GM23338 (cell line): ENCODE measurements around the gene PKIB. TPM values are rescaled to one million over a fixed set of nuclear protein-coding genes. Genes with fewer than 3 reads are reported as not detected.

Experiments
- ATAC-seq: fragments of 200-7000 bp; cut with Tn5 transposase; 3 replicates; pipeline ENCODE4 v1.9.1; 2020
- DNase-seq: peaks from one replicate; pipeline ENCODE4 v3.0.0-alpha.2; 2015; ENCODE audit warnings: low spot score
- H2AFZ ChIP-seq: fragments of 200-600 bp; sonication (generic); 2 replicates; pipeline ENCODE4 v1.8.0; 2016; ENCODE audit warnings: antibody characterized with exemption, mild to moderate bottlenecking, moderate library complexity
- H3F3A ChIP-seq: fragments of 200-600 bp; sonication (generic); replicated peaks from 2 replicates; pipeline ENCODE4 v1.8.0; 2017; ENCODE audit warnings: antibody characterized with exemption, mixed run types, low read depth
- H3K27ac ChIP-seq: fragments of 200-600 bp; sonication (generic); 2 replicates; pipeline ENCODE4 v1.6.1; 2016; ENCODE audit warnings: low read depth
- H3K27me3 ChIP-seq: fragments of 200-600 bp; sonication (generic); 2 replicates; pipeline ENCODE4 v1.8.0; 2016; ENCODE audit warnings: mild to moderate bottlenecking, mixed run types, moderate library complexity; ENCODE audit not compliant: insufficient read depth
- H3K36me3 ChIP-seq: fragments of 200-600 bp; sonication (generic); 2 replicates; pipeline ENCODE4 v1.8.0; 2016; ENCODE audit warnings: mild to moderate bottlenecking; ENCODE audit not compliant: insufficient read depth
- H3K4me1 ChIP-seq: fragments of 200-600 bp; sonication (generic); 2 replicates; pipeline ENCODE4 v1.8.0; 2016; ENCODE audit warnings: mild to moderate bottlenecking, moderate library complexity; ENCODE audit not compliant: insufficient read depth
- H3K4me2 ChIP-seq: fragments of 200-600 bp; sonication (generic); 2 replicates; pipeline ENCODE4 v1.7.1; 2017; ENCODE audit warnings: mixed run types
- H3K4me3 ChIP-seq: fragments of 200-600 bp; sonication (generic); 2 replicates; pipeline ENCODE4 v1.6.1; 2016; ENCODE audit warnings: mixed run types
- H3K79me2 ChIP-seq: fragments of 200-600 bp; sonication (generic); replicated peaks from 2 replicates; pipeline ENCODE4 v1.8.0; 2017; ENCODE audit warnings: mild to moderate bottlenecking; ENCODE audit not compliant: insufficient read depth
- H3K9me2 ChIP-seq: fragments of 200-600 bp; sonication (generic); 2 replicates; pipeline ENCODE4 v1.8.0; 2017; ENCODE audit not compliant: insufficient read depth
- H4K20me1 ChIP-seq: fragments of 200-600 bp; sonication (generic); replicated peaks from 2 replicates; pipeline ENCODE4 v1.8.0; 2017; ENCODE audit warnings: mild to moderate bottlenecking; ENCODE audit not compliant: insufficient read depth
- H3K27ac Mint-ChIP-seq: 2 replicates; pipeline ENCODE4 v1.8.0; 2020; ENCODE audit warnings: inconsistent platforms, mild to moderate bottlenecking, moderate library complexity, mixed read lengths
- H3K27me3 Mint-ChIP-seq: 3 replicates; pipeline ENCODE4 v1.8.0; 2022; ENCODE audit warnings: low read depth, mild to moderate bottlenecking, moderate library complexity, mixed read lengths, inconsistent platforms; ENCODE audit not compliant: insufficient read depth, poor library complexity
- H3K36me3 Mint-ChIP-seq: 3 replicates; pipeline ENCODE4 v1.8.0; 2021; ENCODE audit warnings: low read depth, mild to moderate bottlenecking, inconsistent platforms, moderate library complexity, mixed read lengths
- H3K4me1 Mint-ChIP-seq: 3 replicates; pipeline ENCODE4 v1.8.0; 2020; ENCODE audit warnings: mild to moderate bottlenecking, inconsistent platforms, mixed read lengths
- H3K4me3 Mint-ChIP-seq: 3 replicates; pipeline ENCODE4 v1.8.0; 2021; ENCODE audit warnings: moderate library complexity, mild to moderate bottlenecking, inconsistent platforms, mixed read lengths
- H3K9me3 Mint-ChIP-seq: 3 replicates; pipeline ENCODE4 v1.8.0; 2020; ENCODE audit warnings: moderate library complexity, mild to moderate bottlenecking, inconsistent platforms, mixed read lengths
- CREB1 ChIP-seq: fragments of 250-450 bp; sonication (Bioruptor Pico); IDR thresholded peaks from 2 replicates; pipeline ENCODE4 v1.5.0; 2020; ENCODE audit warnings: low read depth, mild to moderate bottlenecking, moderate library complexity
- EZH2 ChIP-seq: fragments of 200-600 bp; sonication (generic); IDR thresholded peaks from one replicate; pipeline ENCODE4 v1.8.0; 2017; ENCODE audit warnings: antibody characterized with exemption, mild to moderate bottlenecking, low read depth; ENCODE audit not compliant: unreplicated experiment
- EZH2phosphoT487 ChIP-seq: fragments of 200-600 bp; sonication (generic); IDR thresholded peaks from one replicate; pipeline ENCODE4 v1.8.1; 2018; ENCODE audit warnings: antibody characterized with exemption; ENCODE audit not compliant: unreplicated experiment
- JUNB ChIP-seq: IDR thresholded peaks from one replicate; pipeline ENCODE4 v1.6.1; 2016; ENCODE audit warnings: antibody characterized with exemption; ENCODE audit not compliant: unreplicated experiment
- NANOG ChIP-seq: IDR thresholded peaks from 2 replicates; pipeline ENCODE4 v1.6.1; 2016; ENCODE audit warnings: antibody characterized with exemption, borderline replicate concordance
- POLR2AphosphoS5 ChIP-seq: IDR thresholded peaks from 2 replicates; pipeline ENCODE4 v1.6.1; 2016; ENCODE audit warnings: antibody characterized with exemption, low read depth
- STAT1 ChIP-seq: IDR thresholded peaks from one replicate; pipeline ENCODE4 v1.6.1; 2016; ENCODE audit warnings: antibody characterized with exemption; ENCODE audit not compliant: unreplicated experiment
- ZNF114 ChIP-seq: fragments of 250-450 bp; sonication (Bioruptor Pico); IDR thresholded peaks from 2 replicates; pipeline ENCODE4 v1.5.0; 2020; ENCODE audit warnings: mild to moderate bottlenecking, moderate library complexity
- ZNF331 ChIP-seq: fragments of 250-450 bp; sonication (Bioruptor Pico); IDR thresholded peaks from 2 replicates; pipeline ENCODE4 v1.5.0; 2020; ENCODE audit warnings: low read depth, mild to moderate bottlenecking, moderate library complexity
- polyA plus RNA-seq: library from polyadenylated mRNA; unstranded; fragments of >200 nt; fragmentation: Nextera tagmentation; extraction: Ambion mirVana; gene quantifications from 2 replicates; pipeline ENCODE4 v1.2.1, GENCODE V29; 2016
- total RNA-seq: library from RNA; depleted of rRNA; stranded (reverse); fragments of >200 nt; shearing (Covaris generic); gene quantifications from 2 replicates; pipeline ENCODE4 v1.2.3, GENCODE V29; 2014
- TF ChIP-seq, protein P1 (sequence below), 2 experiments: fragments of 200-600 bp in 1 of 2; sonication (generic) in 1 of 2; conservative IDR thresholded peaks; 2 replicates each; pipeline versions ENCODE4 v1.5.1 to v1.6.1; 2016 to 2017; ENCODE audit warnings: antibody characterized with exemption in 2 of 2, low read depth in 2 of 2, mild to moderate bottlenecking in 2 of 2, moderate library complexity in 1 of 2
- TF ChIP-seq, protein P2 (sequence below): fragments of 250-450 bp; sonication (Bioruptor Pico); IDR thresholded peaks from 2 replicates; pipeline ENCODE4 v1.5.0; 2020; ENCODE audit warnings: mild to moderate bottlenecking, moderate library complexity
- TF ChIP-seq, protein P3 (sequence below): IDR thresholded peaks from 2 replicates; pipeline ENCODE4 v1.6.1; 2016; ENCODE audit warnings: antibody characterized with exemption
- TF ChIP-seq, protein P4 (sequence below): IDR thresholded peaks from one replicate; pipeline ENCODE4 v1.6.1; 2018; ENCODE audit warnings: antibody characterized with exemption; ENCODE audit not compliant: unreplicated experiment

The PKIB gene
- total and polyA plus RNA-seq, 2 experiments from 2014 or later, result 125 to 170 TPM

DNA sequence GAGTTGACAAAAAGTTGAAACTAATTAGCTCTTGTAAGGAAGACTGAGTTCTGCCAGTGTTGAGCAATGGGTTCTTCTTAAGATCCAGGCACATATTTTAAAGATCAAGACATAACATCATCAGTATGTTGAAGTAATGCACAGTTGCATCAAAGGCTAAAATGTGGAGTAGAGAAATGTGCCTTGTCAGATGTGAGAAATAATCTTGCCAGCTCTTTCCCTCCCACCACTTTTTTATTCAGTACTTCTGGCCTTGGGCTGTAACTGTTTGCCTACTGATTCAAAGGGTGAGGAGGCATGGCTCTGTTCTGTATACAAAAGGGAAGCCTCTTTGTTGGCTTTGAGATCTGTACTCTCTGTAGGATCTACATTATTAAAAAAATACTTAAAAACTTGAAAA is 13.1 kb downstream of the PKIB start:
- Histone ChIP-seq H3K9me2 (no peaks in the 10 kb centered on the region), H3K27ac (no peak overlapping the region), H3K36me3 (no peaks in the 10 kb centered on the region), H2AFZ (no peak overlapping the region), H4K20me1 (peaks cover 10% of the 10 kb centered on the region; the same call in 1 of the 2 replicates), H3F3A (no peaks in the 10 kb centered on the region), H3K4me3 (no peak overlapping the region), H3K79me2 (no peaks in the 10 kb centered on the region; the same call in 1 of the 2 replicates), H3K4me2 (no peak overlapping the region), H3K4me1 (no peaks in the 10 kb centered on the region), H3K27me3 (no peaks in the 10 kb centered on the region)
- no peak overlapping the region for H3K4me3 Mint-ChIP-seq
- no peaks in the 10 kb centered on the region for H3K9me3 Mint-ChIP-seq
- no peak overlapping the region for H3K27ac Mint-ChIP-seq
- no peaks in the 10 kb centered on the region; the same call in 2 of the 3 replicates for H3K36me3 Mint-ChIP-seq
- no peak for DNase-seq
- no peaks in the 10 kb centered on the region for H3K27me3 Mint-ChIP-seq
- TF ChIP-seq, protein P1, sequence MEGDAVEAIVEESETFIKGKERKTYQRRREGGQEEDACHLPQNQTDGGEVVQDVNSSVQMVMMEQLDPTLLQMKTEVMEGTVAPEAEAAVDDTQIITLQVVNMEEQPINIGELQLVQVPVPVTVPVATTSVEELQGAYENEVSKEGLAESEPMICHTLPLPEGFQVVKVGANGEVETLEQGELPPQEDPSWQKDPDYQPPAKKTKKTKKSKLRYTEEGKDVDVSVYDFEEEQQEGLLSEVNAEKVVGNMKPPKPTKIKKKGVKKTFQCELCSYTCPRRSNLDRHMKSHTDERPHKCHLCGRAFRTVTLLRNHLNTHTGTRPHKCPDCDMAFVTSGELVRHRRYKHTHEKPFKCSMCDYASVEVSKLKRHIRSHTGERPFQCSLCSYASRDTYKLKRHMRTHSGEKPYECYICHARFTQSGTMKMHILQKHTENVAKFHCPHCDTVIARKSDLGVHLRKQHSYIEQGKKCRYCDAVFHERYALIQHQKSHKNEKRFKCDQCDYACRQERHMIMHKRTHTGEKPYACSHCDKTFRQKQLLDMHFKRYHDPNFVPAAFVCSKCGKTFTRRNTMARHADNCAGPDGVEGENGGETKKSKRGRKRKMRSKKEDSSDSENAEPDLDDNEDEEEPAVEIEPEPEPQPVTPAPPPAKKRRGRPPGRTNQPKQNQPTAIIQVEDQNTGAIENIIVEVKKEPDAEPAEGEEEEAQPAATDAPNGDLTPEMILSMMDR (conservative IDR thresholded peaks at IDR 0.05; ENCODE audit: low read depth in 2 of 2), result no peak
- TF ChIP-seq ZNF114 (CRISPR knock-in tag) (no peak), JUNB (no peak), POLR2AphosphoS5 (no peak), STAT1 (no peak), EZH2 (no peak), ZNF331 (CRISPR knock-in tag) (no peak), NANOG (no peak), EZH2phosphoT487 (no peak), CREB1 (no peak)
- TF ChIP-seq, protein P2, sequence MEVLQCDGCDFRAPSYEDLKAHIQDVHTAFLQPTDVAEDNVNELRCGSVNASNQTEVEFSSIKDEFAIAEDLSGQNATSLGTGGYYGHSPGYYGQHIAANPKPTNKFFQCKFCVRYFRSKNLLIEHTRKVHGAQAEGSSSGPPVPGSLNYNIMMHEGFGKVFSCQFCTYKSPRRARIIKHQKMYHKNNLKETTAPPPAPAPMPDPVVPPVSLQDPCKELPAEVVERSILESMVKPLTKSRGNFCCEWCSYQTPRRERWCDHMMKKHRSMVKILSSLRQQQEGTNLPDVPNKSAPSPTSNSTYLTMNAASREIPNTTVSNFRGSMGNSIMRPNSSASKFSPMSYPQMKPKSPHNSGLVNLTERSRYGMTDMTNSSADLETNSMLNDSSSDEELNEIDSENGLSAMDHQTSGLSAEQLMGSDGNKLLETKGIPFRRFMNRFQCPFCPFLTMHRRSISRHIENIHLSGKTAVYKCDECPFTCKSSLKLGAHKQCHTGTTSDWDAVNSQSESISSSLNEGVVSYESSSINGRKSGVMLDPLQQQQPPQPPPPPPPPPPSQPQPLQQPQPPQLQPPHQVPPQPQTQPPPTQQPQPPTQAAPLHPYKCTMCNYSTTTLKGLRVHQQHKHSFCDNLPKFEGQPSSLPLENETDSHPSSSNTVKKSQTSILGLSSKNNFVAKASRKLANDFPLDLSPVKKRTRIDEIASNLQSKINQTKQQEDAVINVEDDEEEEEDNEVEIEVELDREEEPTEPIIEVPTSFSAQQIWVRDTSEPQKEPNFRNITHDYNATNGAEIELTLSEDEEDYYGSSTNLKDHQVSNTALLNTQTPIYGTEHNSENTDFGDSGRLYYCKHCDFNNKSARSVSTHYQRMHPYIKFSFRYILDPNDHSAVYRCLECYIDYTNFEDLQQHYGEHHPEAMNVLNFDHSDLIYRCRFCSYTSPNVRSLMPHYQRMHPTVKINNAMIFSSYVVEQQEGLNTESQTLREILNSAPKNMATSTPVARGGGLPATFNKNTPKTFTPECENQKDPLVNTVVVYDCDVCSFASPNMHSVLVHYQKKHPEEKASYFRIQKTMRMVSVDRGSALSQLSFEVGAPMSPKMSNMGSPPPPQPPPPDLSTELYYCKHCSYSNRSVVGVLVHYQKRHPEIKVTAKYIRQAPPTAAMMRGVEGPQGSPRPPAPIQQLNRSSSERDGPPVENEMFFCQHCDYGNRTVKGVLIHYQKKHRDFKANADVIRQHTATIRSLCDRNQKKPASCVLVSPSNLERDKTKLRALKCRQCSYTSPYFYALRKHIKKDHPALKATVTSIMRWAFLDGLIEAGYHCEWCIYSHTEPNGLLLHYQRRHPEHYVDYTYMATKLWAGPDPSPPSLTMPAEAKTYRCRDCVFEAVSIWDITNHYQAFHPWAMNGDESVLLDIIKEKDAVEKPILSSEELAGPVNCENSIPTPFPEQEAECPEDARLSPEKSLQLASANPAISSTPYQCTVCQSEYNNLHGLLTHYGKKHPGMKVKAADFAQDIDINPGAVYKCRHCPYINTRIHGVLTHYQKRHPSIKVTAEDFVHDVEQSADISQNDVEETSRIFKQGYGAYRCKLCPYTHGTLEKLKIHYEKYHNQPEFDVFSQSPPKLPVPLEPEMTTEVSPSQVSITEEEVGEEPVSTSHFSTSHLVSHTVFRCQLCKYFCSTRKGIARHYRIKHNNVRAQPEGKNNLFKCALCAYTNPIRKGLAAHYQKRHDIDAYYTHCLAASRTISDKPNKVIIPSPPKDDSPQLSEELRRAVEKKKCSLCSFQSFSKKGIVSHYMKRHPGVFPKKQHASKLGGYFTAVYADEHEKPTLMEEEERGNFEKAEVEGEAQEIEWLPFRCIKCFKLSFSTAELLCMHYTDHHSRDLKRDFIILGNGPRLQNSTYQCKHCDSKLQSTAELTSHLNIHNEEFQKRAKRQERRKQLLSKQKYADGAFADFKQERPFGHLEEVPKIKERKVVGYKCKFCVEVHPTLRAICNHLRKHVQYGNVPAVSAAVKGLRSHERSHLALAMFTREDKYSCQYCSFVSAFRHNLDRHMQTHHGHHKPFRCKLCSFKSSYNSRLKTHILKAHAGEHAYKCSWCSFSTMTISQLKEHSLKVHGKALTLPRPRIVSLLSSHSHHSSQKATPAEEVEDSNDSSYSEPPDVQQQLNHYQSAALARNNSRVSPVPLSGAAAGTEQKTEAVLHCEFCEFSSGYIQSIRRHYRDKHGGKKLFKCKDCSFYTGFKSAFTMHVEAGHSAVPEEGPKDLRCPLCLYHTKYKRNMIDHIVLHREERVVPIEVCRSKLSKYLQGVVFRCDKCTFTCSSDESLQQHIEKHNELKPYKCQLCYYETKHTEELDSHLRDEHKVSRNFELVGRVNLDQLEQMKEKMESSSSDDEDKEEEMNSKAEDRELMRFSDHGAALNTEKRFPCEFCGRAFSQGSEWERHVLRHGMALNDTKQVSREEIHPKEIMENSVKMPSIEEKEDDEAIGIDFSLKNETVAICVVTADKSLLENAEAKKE (CRISPR knock-in tag), result no peak
- TF ChIP-seq, protein P3, sequence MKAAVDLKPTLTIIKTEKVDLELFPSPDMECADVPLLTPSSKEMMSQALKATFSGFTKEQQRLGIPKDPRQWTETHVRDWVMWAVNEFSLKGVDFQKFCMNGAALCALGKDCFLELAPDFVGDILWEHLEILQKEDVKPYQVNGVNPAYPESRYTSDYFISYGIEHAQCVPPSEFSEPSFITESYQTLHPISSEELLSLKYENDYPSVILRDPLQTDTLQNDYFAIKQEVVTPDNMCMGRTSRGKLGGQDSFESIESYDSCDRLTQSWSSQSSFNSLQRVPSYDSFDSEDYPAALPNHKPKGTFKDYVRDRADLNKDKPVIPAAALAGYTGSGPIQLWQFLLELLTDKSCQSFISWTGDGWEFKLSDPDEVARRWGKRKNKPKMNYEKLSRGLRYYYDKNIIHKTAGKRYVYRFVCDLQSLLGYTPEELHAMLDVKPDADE, result no peak
- TF ChIP-seq, protein P4, sequence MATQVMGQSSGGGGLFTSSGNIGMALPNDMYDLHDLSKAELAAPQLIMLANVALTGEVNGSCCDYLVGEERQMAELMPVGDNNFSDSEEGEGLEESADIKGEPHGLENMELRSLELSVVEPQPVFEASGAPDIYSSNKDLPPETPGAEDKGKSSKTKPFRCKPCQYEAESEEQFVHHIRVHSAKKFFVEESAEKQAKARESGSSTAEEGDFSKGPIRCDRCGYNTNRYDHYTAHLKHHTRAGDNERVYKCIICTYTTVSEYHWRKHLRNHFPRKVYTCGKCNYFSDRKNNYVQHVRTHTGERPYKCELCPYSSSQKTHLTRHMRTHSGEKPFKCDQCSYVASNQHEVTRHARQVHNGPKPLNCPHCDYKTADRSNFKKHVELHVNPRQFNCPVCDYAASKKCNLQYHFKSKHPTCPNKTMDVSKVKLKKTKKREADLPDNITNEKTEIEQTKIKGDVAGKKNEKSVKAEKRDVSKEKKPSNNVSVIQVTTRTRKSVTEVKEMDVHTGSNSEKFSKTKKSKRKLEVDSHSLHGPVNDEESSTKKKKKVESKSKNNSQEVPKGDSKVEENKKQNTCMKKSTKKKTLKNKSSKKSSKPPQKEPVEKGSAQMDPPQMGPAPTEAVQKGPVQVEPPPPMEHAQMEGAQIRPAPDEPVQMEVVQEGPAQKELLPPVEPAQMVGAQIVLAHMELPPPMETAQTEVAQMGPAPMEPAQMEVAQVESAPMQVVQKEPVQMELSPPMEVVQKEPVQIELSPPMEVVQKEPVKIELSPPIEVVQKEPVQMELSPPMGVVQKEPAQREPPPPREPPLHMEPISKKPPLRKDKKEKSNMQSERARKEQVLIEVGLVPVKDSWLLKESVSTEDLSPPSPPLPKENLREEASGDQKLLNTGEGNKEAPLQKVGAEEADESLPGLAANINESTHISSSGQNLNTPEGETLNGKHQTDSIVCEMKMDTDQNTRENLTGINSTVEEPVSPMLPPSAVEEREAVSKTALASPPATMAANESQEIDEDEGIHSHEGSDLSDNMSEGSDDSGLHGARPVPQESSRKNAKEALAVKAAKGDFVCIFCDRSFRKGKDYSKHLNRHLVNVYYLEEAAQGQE, result no peak
- peaks cover 14% of the 10 kb centered on the region for H3K4me1 Mint-ChIP-seq
- ATAC-seq, result no peak
